ENCODE data around the gene MIA. TPM values are rescaled to one million over a fixed set of nuclear protein-coding genes. Genes with fewer than 3 reads are reported as not detected.

The MIA gene
- total RNA-seq, 1 experiment from 2014 or later, result not detected

DNA sequence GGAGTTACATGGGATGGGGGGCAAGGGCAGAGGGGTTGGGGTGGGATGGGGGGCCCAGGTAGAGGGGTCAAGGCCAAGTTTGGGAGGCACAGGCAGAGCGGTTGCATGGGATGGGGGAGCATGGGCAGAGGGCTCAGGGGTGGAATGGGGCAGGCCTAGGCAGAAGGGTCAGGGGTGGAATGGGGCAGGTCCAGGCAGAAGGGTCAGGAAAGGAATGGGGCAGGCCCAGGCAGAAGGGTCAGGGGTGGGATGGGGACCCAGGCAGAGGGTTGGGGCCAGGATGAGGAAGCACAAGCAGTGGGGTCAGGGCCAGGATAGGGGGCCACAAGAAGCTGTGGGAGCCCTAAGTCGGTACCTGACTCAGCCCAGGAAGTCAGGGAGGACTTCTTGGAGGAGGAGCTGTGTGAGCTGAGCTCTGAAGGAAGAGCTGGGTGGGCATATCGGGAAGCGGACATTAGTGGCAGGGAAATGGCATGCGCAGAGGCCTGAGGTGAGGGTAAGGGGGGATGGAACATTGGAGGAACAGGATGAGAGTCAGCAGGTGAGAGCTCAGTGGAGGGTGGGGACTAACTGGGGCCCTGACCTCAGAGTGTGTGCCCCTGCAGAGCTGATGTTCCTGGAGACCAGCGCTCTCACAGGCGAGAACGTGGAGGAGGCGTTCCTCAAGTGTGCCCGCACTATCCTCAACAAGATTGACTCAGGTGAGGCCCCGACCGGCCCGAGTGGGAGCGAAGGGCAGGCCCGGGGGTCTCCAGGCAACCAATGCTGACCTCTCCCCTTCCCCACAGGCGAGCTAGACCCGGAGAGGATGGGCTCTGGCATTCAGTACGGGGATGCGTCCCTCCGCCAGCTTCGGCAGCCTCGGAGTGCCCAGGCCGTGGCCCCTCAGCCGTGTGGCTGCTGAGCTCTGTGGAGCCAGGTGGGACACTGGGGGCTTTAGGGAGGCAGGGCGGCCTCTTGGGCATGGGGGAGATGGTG is 11.0 kb downstream of the MIA start:
- no peak overlapping the region for H2BK120ac ChIP-seq (ENCODE audit: low read depth, low read length, poor library complexity, severe bottlenecking)
- no peak overlapping the region for H3K4me3 Mint-ChIP-seq
- no peak overlapping the region for H3K18ac ChIP-seq (ENCODE audit: insufficient read length, low read depth, low read length)

More for the DNA sequence above, 11.0 kb downstream of the MIA start:
- Mint-ChIP-seq H3K4me1 (peaks cover 4 to 6% of the 10 kb centered on the region in 2 experiments; a peak in 2 of 4 replicates), H3K27me3 (ENCODE audit: low read depth) (no peaks in the 10 kb centered on the region), H3K36me3 (ENCODE audit: insufficient read depth in 1 of 3, low read depth in 3 of 3) (peaks cover 4 to 23% (median 14%) of the 10 kb centered on the region in 3 experiments; a peak in 5 of 7 replicates), H3K9me3 (no peaks in the 10 kb centered on the region), H3K27ac (peak overlapping the region in 2 of 3 experiments; percentile 63 to 74; a peak in 2 of 7 replicates)
- Histone ChIP-seq H3K23ac (ENCODE audit: insufficient read length, low read depth, low read length) (no peak overlapping the region), H2BK5ac (ENCODE audit: insufficient read length, low read length) (no peak overlapping the region), H3K4ac (ENCODE audit: low read depth, low read length) (no peak overlapping the region), H2BK20ac (ENCODE audit: low read depth, low read length, poor library complexity, severe bottlenecking) (no peak overlapping the region), H3K79me1 (ENCODE audit: insufficient read depth, low read depth, low read length, poor library complexity, severe bottlenecking) (no peaks in the 10 kb centered on the region), H3K56ac (ENCODE audit: insufficient read length, low read depth, low read length) (no peak overlapping the region), H4K91ac (ENCODE audit: insufficient read length, low read depth, low read length) (no peak overlapping the region), H4K20me1 (ENCODE audit: control insufficient read depth, insufficient read depth, insufficient read length) (no peaks in the 10 kb centered on the region), H3K79me2 (ENCODE audit: insufficient read depth, low read length) (no peaks in the 10 kb centered on the region), H2BK12ac (ENCODE audit: insufficient read length, low read depth, low read length) (no peak overlapping the region), H3K27me3 (ENCODE audit: insufficient read depth, low read length) (no peaks in the 10 kb centered on the region), H3K4me2 (ENCODE audit: insufficient read depth, insufficient read length, low read length) (no peak overlapping the region), H3T11ph (ENCODE audit: low read length) (no peak overlapping the region), H3K23me2 (ENCODE audit: insufficient read length, low read depth, low read length, poor library complexity, severe bottlenecking) (no peaks in the 10 kb centered on the region), H2AK5ac (ENCODE audit: insufficient read length, low read length) (no peak overlapping the region), H3K14ac (ENCODE audit: insufficient read depth, low read length) (no peak overlapping the region), H3K27ac (ENCODE audit: insufficient read length, low read depth, low read length) (no peak overlapping the region), H3K9me3 (ENCODE audit: control insufficient read depth, low read depth, low read length) (no peaks in the 10 kb centered on the region), H3K4me1 (ENCODE audit: insufficient read depth, low read length) (no peaks in the 10 kb centered on the region), H3K9ac (ENCODE audit: extremely low read depth, insufficient read length, low read length) (no peak overlapping the region), H4K5ac (ENCODE audit: insufficient read length, low read depth, low read length) (no peak overlapping the region), H2BK15ac (ENCODE audit: low read depth, low read length) (no peak overlapping the region), H4K8ac (replicated peaks; ENCODE audit: insufficient read length, low read depth, low read length) (no peak overlapping the region), H2AFZ (ENCODE audit: low read length) (no peak overlapping the region)
- TF ChIP-seq, protein P1, sequence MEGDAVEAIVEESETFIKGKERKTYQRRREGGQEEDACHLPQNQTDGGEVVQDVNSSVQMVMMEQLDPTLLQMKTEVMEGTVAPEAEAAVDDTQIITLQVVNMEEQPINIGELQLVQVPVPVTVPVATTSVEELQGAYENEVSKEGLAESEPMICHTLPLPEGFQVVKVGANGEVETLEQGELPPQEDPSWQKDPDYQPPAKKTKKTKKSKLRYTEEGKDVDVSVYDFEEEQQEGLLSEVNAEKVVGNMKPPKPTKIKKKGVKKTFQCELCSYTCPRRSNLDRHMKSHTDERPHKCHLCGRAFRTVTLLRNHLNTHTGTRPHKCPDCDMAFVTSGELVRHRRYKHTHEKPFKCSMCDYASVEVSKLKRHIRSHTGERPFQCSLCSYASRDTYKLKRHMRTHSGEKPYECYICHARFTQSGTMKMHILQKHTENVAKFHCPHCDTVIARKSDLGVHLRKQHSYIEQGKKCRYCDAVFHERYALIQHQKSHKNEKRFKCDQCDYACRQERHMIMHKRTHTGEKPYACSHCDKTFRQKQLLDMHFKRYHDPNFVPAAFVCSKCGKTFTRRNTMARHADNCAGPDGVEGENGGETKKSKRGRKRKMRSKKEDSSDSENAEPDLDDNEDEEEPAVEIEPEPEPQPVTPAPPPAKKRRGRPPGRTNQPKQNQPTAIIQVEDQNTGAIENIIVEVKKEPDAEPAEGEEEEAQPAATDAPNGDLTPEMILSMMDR (conservative IDR thresholded peaks at IDR 0.05), result no peak
- no peak for DNase-seq
- WGBS (ENCODE audit: extremely low coverage, insufficient read length, low lambda C conversion rate), result no CpG with 5 or more reads among the region's 25 CpGs
